Limb (tissue), 2 donors: Measurements from ENCODE around the gene MYO5B.

ENCODE experiments used
- DNase-seq, 2 donors: peaks; one replicate each; pipeline ENCODE4 v3.0.0-alpha.2; 2016; ENCODE audit errors: extremely low spot score in 2 of 2

Gene MYO5B

GRCh38 chr18:49858309-49859020 lies 336.5 kb downstream of the MYO5B start:
- peak; percentile 43 to 78 for DNase-seq

GRCh38 chr18:49857708-49858107 lies 337.2 kb downstream of the MYO5B start:
- no peak for DNase-seq

- no peak for DNase-seq
These were observed 338.5 kb downstream of the MYO5B start for GRCh38 chr18:49856496-49856895.

GRCh38 chr18:49855711-49856415 lies 339.1 kb downstream of the MYO5B start:
- DNase-seq: no peak

- DNase-seq: no peak
These were observed 340.3 kb downstream of the MYO5B start for GRCh38 chr18:49854681-49855080.

GRCh38 chr18:49853436-49853835 lies 341.5 kb downstream of the MYO5B start:
- DNase-seq: no peak

- no peak for DNase-seq
These were observed 341.9 kb downstream of the MYO5B start for GRCh38 chr18:49853011-49853410.

- DNase-seq: no peak
These were observed 343.3 kb downstream of the MYO5B start for GRCh38 chr18:49851624-49852023.

GRCh38 chr18:49850636-49851035 lies 344.3 kb downstream of the MYO5B start:
- DNase-seq: no peak

GRCh38 chr18:49849331-49850217 lies 345.4 kb downstream of the MYO5B start:
- no peak for DNase-seq

GRCh38 chr18:49848115-49848514 lies 346.8 kb downstream of the MYO5B start:
- DNase-seq: no peak

- no peak for DNase-seq
These were observed 347.4 kb downstream of the MYO5B start for GRCh38 chr18:49847524-49847923.

- no peak for DNase-seq
These were observed 348.1 kb downstream of the MYO5B start for GRCh38 chr18:49846718-49847470.

GRCh38 chr18:49846361-49846662 lies 348.6 kb downstream of the MYO5B start:
- DNase-seq: no peak

- DNase-seq: peak in 1 of 2 donors; percentile 19
These were observed 349.2 kb downstream of the MYO5B start for GRCh38 chr18:49845629-49846360.

GRCh38 chr18:49844903-49845302 lies 350.0 kb downstream of the MYO5B start:
- DNase-seq: no peak

- peak in 1 of 2 donors; percentile 15 for DNase-seq
These were observed 350.9 kb downstream of the MYO5B start for GRCh38 chr18:49843778-49844625.

- DNase-seq: no peak
These were observed 351.8 kb downstream of the MYO5B start for GRCh38 chr18:49843131-49843530.

GRCh38 chr18:49842656-49843055 lies 352.3 kb downstream of the MYO5B start:
- DNase-seq: no peak
